ENCODE data around the gene CCDC97.

- TF ChIP-seq CTCF (conservative IDR thresholded peaks at IDR 0.05; ENCODE audit: low read length): no peak
- no peak for TF ChIP-seq EZH2phosphoT487 (IDR thresholded peaks at IDR 0.05; ENCODE audit: borderline replicate concordance)
Measured at GRCh38 chr19:41264581-41265394, 45.2 kb upstream of the CCDC97 start.

Data from Loucy (cell line).